AG20443 (cell line): ENCODE measurements around the gene NXT1.

Experiments
- DNase-seq: peaks from one replicate; pipeline ENCODE4 v3.0.0; 2012; ENCODE audit warnings: low spot score, mixed read lengths

Gene NXT1

GRCh38 chr20:23361119-23361475, 10.5 kb downstream of the NXT1 start:
- DNase-seq, result no peak

- peak; percentile 98 for DNase-seq
These were observed 11.1 kb downstream of the NXT1 start, which contains the start of gene GZF1 for GRCh38 chr20:23361476-23362391. Gene GZF1 (plus strand): TSS chr20:23362182. CDS start chr20:23364384, 2,202 bp downstream.

GRCh38 chr20:23362392-23363256, 12.0 kb downstream of the NXT1 start:
- peak; percentile 59 for DNase-seq

- no peak for DNase-seq
These were observed 12.7 kb downstream of the NXT1 start for GRCh38 chr20:23363257-23363649.

GRCh38 chr20:23365390-23366165, 15.0 kb downstream of the NXT1 start:
- no peak for DNase-seq

GRCh38 chr20:23366384-23366783, 15.8 kb downstream of the NXT1 start:
- no peak for DNase-seq

- DNase-seq, result no peak
These were observed 17.2 kb downstream of the NXT1 start for GRCh38 chr20:23367770-23368169.

- DNase-seq, result peak; percentile 24
These were observed 17.9 kb downstream of the NXT1 start for GRCh38 chr20:23368316-23369071.

- no peak for DNase-seq
These were observed 18.7 kb downstream of the NXT1 start for GRCh38 chr20:23369072-23369823.

GRCh38 chr20:23370274-23370673, 19.7 kb downstream of the NXT1 start:
- no peak for DNase-seq

GRCh38 chr20:23370873-23371272, 20.3 kb downstream of the NXT1 start:
- DNase-seq, result no peak

GRCh38 chr20:23371496-23371895, 20.9 kb downstream of the NXT1 start:
- no peak for DNase-seq

- DNase-seq, result no peak
These were observed 23.9 kb downstream of the NXT1 start for GRCh38 chr20:23374441-23374840.

- DNase-seq, result no peak
These were observed 25.2 kb downstream of the NXT1 start for GRCh38 chr20:23375827-23376226.

GRCh38 chr20:23379772-23380171, 29.2 kb downstream of the NXT1 start:
- DNase-seq, result no peak

GRCh38 chr20:23381876-23382275, 31.3 kb downstream of the NXT1 start:
- no peak for DNase-seq

GRCh38 chr20:23386304-23387117, 35.9 kb downstream of the NXT1 start:
- DNase-seq, result no peak

- no peak for DNase-seq
These were observed 36.5 kb downstream of the NXT1 start for GRCh38 chr20:23387118-23387443.

GRCh38 chr20:23390091-23390774, 39.6 kb downstream of the NXT1 start:
- no peak for DNase-seq
